ENCODE measurements around the gene GJC1. TPM values are rescaled to one million over a fixed set of nuclear protein-coding genes. Genes with fewer than 3 reads are reported as not detected.

Gene GJC1
- total RNA-seq, 6 experiments from 2014 or later: 47.3 to 71.3 (median 59.3) TPM

GRCh38 chr17:44754276-44754675 is 75.8 kb downstream of the GJC1 start:
- H3K9me3 Mint-ChIP-seq: no peaks in the 10 kb centered on the region
- no peak overlapping the region for H3K4me3 Mint-ChIP-seq
- TF ChIP-seq CTCF (IDR thresholded peaks at IDR 0.05): no peak

GRCh38 chr17:44752953-44753861 is 76.9 kb downstream of the GJC1 start:
- no peak for TF ChIP-seq CTCF (IDR thresholded peaks at IDR 0.05)
- no peaks in the 10 kb centered on the region for H3K9me3 Mint-ChIP-seq
- DNase-seq: no peak
- peaks cover 12% of the 10 kb centered on the region for H3K27me3 Mint-ChIP-seq (ENCODE audit: insufficient read depth)
- H3K4me1 Mint-ChIP-seq (ENCODE audit: low read depth): no peaks in the 10 kb centered on the region
- H3K27ac Mint-ChIP-seq: no peak overlapping the region
- H3K36me3 Mint-ChIP-seq (ENCODE audit: low read depth): no peaks in the 10 kb centered on the region
- no peak overlapping the region for H3K4me3 Mint-ChIP-seq

More at GRCh38 chr17:44754276-44754675, 75.8 kb downstream of the GJC1 start:
- DNase-seq: no peak
- H3K4me1 Mint-ChIP-seq (ENCODE audit: low read depth): no peaks in the 10 kb centered on the region
- no peak overlapping the region for H3K27ac Mint-ChIP-seq
- H3K27me3 Mint-ChIP-seq (ENCODE audit: insufficient read depth): peaks cover 10% of the 10 kb centered on the region
- H3K36me3 Mint-ChIP-seq (ENCODE audit: low read depth): no peaks in the 10 kb centered on the region

- no peak for TF ChIP-seq CTCF (IDR thresholded peaks at IDR 0.05)
- Mint-ChIP-seq H3K27me3 (ENCODE audit: insufficient read depth) (peaks cover 5% of the 10 kb centered on the region; the same call in 1 of the 2 replicates), H3K4me1 (ENCODE audit: low read depth) (no peaks in the 10 kb centered on the region), H3K36me3 (ENCODE audit: low read depth) (no peaks in the 10 kb centered on the region), H3K27ac (no peak overlapping the region), H3K4me3 (no peak overlapping the region), H3K9me3 (no peaks in the 10 kb centered on the region)
- DNase-seq: no peak
These were observed 78.3 kb downstream of the GJC1 start for GRCh38 chr17:44751806-44752205.

- no peak overlapping the region for H3K27ac Mint-ChIP-seq
- H3K36me3 Mint-ChIP-seq (ENCODE audit: low read depth): no peaks in the 10 kb centered on the region
- no peak for DNase-seq
- no peaks in the 10 kb centered on the region for H3K4me1 Mint-ChIP-seq (ENCODE audit: low read depth)
- no peaks in the 10 kb centered on the region for H3K9me3 Mint-ChIP-seq
- TF ChIP-seq CTCF (IDR thresholded peaks at IDR 0.05): no peak
- H3K27me3 Mint-ChIP-seq (ENCODE audit: insufficient read depth): peaks cover 5% of the 10 kb centered on the region; the same call in 1 of the 2 replicates
- no peak overlapping the region for H3K4me3 Mint-ChIP-seq
These were observed 78.8 kb downstream of the GJC1 start for GRCh38 chr17:44751331-44751730.

GRCh38 chr17:44749980-44750318 is 80.1 kb downstream of the GJC1 start:
- no peaks in the 10 kb centered on the region for H3K9me3 Mint-ChIP-seq
- H3K4me3 Mint-ChIP-seq: no peak overlapping the region
- H3K27me3 Mint-ChIP-seq (ENCODE audit: insufficient read depth): peaks cover 5% of the 10 kb centered on the region; the same call in 1 of the 2 replicates
- no peak overlapping the region for H3K27ac Mint-ChIP-seq
- no peaks in the 10 kb centered on the region for H3K4me1 Mint-ChIP-seq (ENCODE audit: low read depth)
- TF ChIP-seq CTCF (IDR thresholded peaks at IDR 0.05): no peak
- no peaks in the 10 kb centered on the region for H3K36me3 Mint-ChIP-seq (ENCODE audit: low read depth)
- DNase-seq: no peak

Measured in HFFc6 (cell line).